K562 (cell line): ENCODE measurements around the gene NEK1. TPM values are rescaled to one million over a fixed set of nuclear protein-coding genes. Genes with fewer than 3 reads are reported as not detected.

ENCODE experiments used
- ATF3 ChIP-seq, 2 experiments: fragments of 450-650 bp in 1 of 2; sonication (generic) in 1 of 2; formaldehyde crosslinking in 1 of 2; IDR thresholded peaks in 1 of 2; conservative IDR thresholded peaks in 1 of 2; 2 replicates each; pipeline versions ENCODE4 v1.6.1 to v1.8.1; 2016 to 2023; ENCODE audit warnings: mild to moderate bottlenecking in 2 of 2, moderate library complexity in 2 of 2, inconsistent platforms in 1 of 2, missing genetic modification reagents in 1 of 2
- ATF4 ChIP-seq: fragments of 450-650 bp; formaldehyde crosslinking; IDR thresholded peaks from 2 replicates; pipeline ENCODE4 v1.4.0; 2022; ENCODE audit warnings: mild to moderate bottlenecking, moderate library complexity
- DMBX1 ChIP-seq: fragments of 250-450 bp; sonication (Bioruptor Pico); IDR thresholded peaks from 2 replicates; pipeline ENCODE4 v1.8.0; 2022; ENCODE audit warnings: inconsistent platforms, mild to moderate bottlenecking, moderate library complexity, borderline replicate concordance
- E2F4 ChIP-seq: sonication (generic); formaldehyde crosslinking; IDR thresholded peaks from 2 replicates; pipeline ENCODE4 v1.8.0; 2022; ENCODE audit warnings: mild to moderate bottlenecking, low read depth, missing genetic modification reagents
- FUS ChIP-seq: fragments of 200-400 bp; formaldehyde crosslinking; optimal IDR thresholded peaks from 2 replicates; pipeline ENCODE3; 2017; ENCODE audit warnings: low read depth, low read length
- ILK ChIP-seq: fragments of 450-650 bp; IDR thresholded peaks from 2 replicates; pipeline ENCODE4 v1.6.1; 2016; ENCODE audit warnings: missing genetic modification characterization, low read depth, mild to moderate bottlenecking, missing compliant biosample characterization, moderate library complexity, borderline replicate concordance
- KLF6 ChIP-seq: fragments of 250-450 bp; sonication (Bioruptor Pico); IDR thresholded peaks from 2 replicates; pipeline ENCODE4 v1.4.0; 2020; ENCODE audit warnings: mild to moderate bottlenecking, moderate library complexity, borderline replicate concordance
- LCOR ChIP-seq: sonication (generic); formaldehyde crosslinking; IDR thresholded peaks from 2 replicates; pipeline ENCODE4 v1.8.0; 2022; ENCODE audit warnings: mild to moderate bottlenecking, missing genetic modification reagents
- NR2F6 ChIP-seq: fragments of 450-650 bp; formaldehyde crosslinking; IDR thresholded peaks from 2 replicates; pipeline ENCODE4 v1.4.0; 2020; ENCODE audit warnings: mild to moderate bottlenecking
- SMAD4 ChIP-seq: fragments of 250-450 bp; sonication (Bioruptor Pico); conservative IDR thresholded peaks from 2 replicates; pipeline ENCODE4 v1.8.0; 2021; ENCODE audit warnings: inconsistent platforms, mild to moderate bottlenecking, moderate library complexity
- SMARCA4 ChIP-seq: fragments of 450-650 bp; IDR thresholded peaks from 2 replicates; pipeline ENCODE4 v1.6.1; 2016
- SNIP1 ChIP-seq: fragments of 450-650 bp; IDR thresholded peaks from 2 replicates; pipeline ENCODE4 v1.7.1; 2017; ENCODE audit warnings: low read depth, mild to moderate bottlenecking
- YBX1 ChIP-seq: fragments of 450-650 bp; IDR thresholded peaks from 2 replicates; pipeline ENCODE4 v1.7.1; 2016; ENCODE audit warnings: mild to moderate bottlenecking
- ZBTB33 ChIP-seq: sonication (generic); formaldehyde crosslinking; IDR thresholded peaks from 2 replicates; pipeline ENCODE4 v1.8.1; 2023; ENCODE audit warnings: mild to moderate bottlenecking, missing genetic modification reagents
- ZFX ChIP-seq: sonication (generic); formaldehyde crosslinking; IDR thresholded peaks from 2 replicates; pipeline ENCODE4 v1.8.0; 2022; ENCODE audit warnings: mild to moderate bottlenecking, missing genetic modification reagents, moderate library complexity
- ZNF124 ChIP-seq: sonication (generic); formaldehyde crosslinking; IDR thresholded peaks from 2 replicates; pipeline ENCODE4 v1.8.1; 2022; ENCODE audit warnings: missing genetic modification reagents
- ZNF232 ChIP-seq: sonication (generic); formaldehyde crosslinking; IDR thresholded peaks from 2 replicates; pipeline ENCODE4 v1.8.0; 2022; ENCODE audit warnings: mild to moderate bottlenecking, missing genetic modification reagents
- ZNF263 ChIP-seq: sonication (generic); formaldehyde crosslinking; IDR thresholded peaks from 2 replicates; pipeline ENCODE4 v1.8.0; 2022; ENCODE audit warnings: mild to moderate bottlenecking, missing genetic modification reagents, borderline replicate concordance
- ZNF277 ChIP-seq: fragments of 250-450 bp; sonication (Bioruptor Pico); IDR thresholded peaks from 2 replicates; pipeline ENCODE4 v1.8.0; 2022; ENCODE audit warnings: inconsistent platforms, mild to moderate bottlenecking, moderate library complexity, borderline replicate concordance
- polyA plus RNA-seq, 8 experiments: library from polyadenylated mRNA; depleted of rRNA in 4 of 8; stranded (reverse) in 5 of 8; unstranded in 3 of 8; fragments of >200 nt; fragmentation: Nextera tagmentation in 2 of 8; fragmentation: Illumina TruSeq in 1 of 8; extraction: Ambion mirVana in 2 of 8; extraction: Trizol in 1 of 8; gene quantifications; 2 replicates each; pipeline versions ENCODE4 v1.2.1 to v1.2.3, GENCODE V29; 2011 to 2014; ENCODE audit warnings: inconsistent platforms in 1 of 8, missing spikeins in 1 of 8
- total RNA-seq, 7 experiments: library from RNA; depleted of rRNA in 6 of 7; stranded (reverse); fragments of >200 nt in 6 of 7; fragmentation: Illumina TruSeq in 2 of 7; extraction: Trizol in 2 of 7; gene quantifications; 2 replicates each; pipeline versions ENCODE4 v1.2.1 to v1.2.3, GENCODE V29; 2011 to 2021; ENCODE audit warnings: low replicate concordance in 1 of 7

Gene NEK1
- total and polyA plus RNA-seq, 9 of the 15 experiments (the other 6 are each of a cell fraction or from before 2014, with no cell fraction given), result 6.2 to 15.7 (median 10.3) TPM

GRCh38 chr4:169615467-169616106, 3.2 kb upstream of the NEK1 start (continued):
- TF ChIP-seq ILK (tag), result no peak
- no peak for TF ChIP-seq ZNF124 (CRISPR knock-in tag)
- TF ChIP-seq NR2F6 (CRISPR knock-in tag), result no peak
- no peak for TF ChIP-seq FUS
- TF ChIP-seq LCOR (CRISPR knock-in tag), result no peak
- TF ChIP-seq KLF6, result 0 out of 2 replicates have a peak, but pooled peaks have one; percentile 7
- no peak for TF ChIP-seq SNIP1
- no peak for TF ChIP-seq ZNF263
- TF ChIP-seq E2F4, result no peak
- TF ChIP-seq ZNF277 (CRISPR knock-in tag), result no peak
- no peak for TF ChIP-seq DMBX1 (CRISPR knock-in tag)
- TF ChIP-seq ZBTB33 (CRISPR knock-in tag), result no peak
- no peak for TF ChIP-seq ZNF232 (CRISPR knock-in tag)
- peak; percentile 29; the same call in 1 of the 2 replicates for TF ChIP-seq ZFX (CRISPR knock-in tag)
- TF ChIP-seq SMAD4 (CRISPR knock-in tag), result 0 out of 2 replicates have a peak, but pooled peaks have one; percentile 28
- peak; percentile 50; the same call in 1 of the 2 replicates for TF ChIP-seq ATF3 (IDR thresholded peaks at IDR 0.05)
- no peak for TF ChIP-seq ATF3 (CRISPR knock-in tag; conservative IDR thresholded peaks at IDR 0.05)
- TF ChIP-seq YBX1, result no peak
- TF ChIP-seq SMARCA4, result 0 out of 2 replicates have a peak, but pooled peaks have one; percentile 19
- no peak for TF ChIP-seq ATF4 (CRISPR knock-in tag)
